G401.6 (cell line): ENCODE data around the gene CMTR1.
"Not testable (repeated sequence)": the region's sequence is repeated elsewhere in the genome, so short reads cannot be mapped to it uniquely, and the experiment has no call there.

Source experiments
- FAIRE-seq: peaks from 2 replicates; lab custom pipeline; 2012; peaks lifted over from hg19 to GRCh38; lab: Jason Lieb, UNC

The CMTR1 gene

DNA sequence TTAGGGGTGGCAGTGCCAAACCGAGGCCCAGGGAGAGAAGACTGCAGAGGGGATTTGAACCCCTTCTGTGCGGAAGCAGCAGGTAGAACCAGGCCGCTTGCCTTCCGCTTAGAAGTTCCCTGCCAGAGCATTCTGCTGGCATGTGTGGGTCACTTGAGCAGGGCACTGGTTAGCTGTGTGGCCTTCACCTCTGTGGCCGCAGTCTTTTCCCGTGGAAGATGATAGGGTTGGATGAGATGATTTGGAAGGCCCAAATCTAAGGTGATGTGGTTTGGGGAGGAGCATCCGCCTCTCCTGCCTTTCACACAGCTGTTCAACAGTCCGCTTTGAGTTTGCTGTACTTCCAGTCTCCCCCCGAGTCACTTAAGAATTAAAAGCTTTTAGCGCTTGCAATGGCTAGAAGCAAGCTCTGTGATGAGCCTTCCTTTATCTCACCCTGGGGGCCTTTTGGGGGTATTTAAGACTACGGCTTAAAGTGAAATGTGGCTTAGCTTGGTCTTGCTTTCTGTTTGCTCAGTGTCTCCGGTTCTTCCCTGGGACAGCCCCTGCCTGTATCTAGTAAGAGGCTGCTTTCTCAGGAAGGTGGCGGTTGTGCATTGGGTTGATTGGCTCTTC lies 743 bp downstream of the CMTR1 start:
- no peak for FAIRE-seq

DNA sequence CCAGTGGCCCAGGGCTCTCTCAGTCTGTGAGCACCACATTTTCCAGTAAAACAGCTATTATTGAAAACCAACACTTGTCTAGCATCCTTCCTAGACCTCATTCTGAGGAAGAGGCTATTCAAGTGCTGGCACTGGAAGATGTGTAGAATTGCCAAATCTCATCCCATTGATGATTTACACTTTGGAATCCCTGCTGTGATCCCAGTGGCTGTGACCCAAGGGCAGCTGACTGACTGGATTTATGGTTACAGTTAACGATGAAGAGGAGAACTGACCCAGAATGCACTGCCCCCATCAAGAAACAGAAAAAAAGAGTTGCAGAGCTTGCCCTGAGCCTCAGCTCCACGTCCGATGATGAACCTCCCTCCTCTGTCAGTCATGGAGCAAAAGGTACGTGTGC lies 2.4 kb downstream of the CMTR1 start:
- FAIRE-seq, result no peak

DNA sequence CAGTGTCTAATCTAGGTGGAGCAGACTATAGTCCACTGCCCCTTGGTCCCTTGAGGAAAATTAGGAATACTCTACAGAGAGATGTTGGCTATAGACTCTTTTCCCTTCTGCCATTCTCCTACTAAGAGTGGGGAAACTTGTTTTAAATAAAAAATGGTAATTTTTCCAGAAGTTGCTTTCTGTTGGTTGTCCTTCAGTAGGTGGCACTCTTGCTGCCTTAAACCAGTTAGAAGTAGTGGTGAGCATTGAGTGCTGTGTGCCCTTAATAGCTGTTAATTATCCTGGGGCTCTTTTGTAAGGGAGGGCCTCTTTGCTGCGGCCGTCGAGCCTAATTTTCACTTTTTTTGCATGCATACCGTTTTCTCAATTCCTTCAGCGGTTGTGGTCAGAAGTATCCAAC lies 2.8 kb downstream of the CMTR1 start:
- FAIRE-seq, result no peak

DNA sequence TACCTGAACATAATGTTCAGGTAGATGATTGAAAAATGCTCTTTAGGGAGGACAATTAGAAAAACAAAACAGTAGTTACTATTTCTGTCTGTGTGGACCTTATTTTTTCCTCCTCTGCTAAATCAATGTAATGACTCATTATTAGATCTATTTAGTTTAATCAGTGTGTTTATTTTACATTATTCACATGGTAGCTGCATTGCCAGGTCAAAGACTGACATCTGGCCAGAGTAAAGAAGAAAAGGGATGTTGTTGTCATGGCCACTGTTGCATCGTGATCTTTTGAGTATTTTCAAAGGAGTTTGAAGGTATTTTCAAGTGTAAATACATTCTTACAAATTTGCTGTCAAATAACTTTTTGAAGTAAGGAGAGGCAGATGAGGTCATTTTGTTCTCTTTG lies 5.9 kb downstream of the CMTR1 start:
- no peak for FAIRE-seq

DNA sequence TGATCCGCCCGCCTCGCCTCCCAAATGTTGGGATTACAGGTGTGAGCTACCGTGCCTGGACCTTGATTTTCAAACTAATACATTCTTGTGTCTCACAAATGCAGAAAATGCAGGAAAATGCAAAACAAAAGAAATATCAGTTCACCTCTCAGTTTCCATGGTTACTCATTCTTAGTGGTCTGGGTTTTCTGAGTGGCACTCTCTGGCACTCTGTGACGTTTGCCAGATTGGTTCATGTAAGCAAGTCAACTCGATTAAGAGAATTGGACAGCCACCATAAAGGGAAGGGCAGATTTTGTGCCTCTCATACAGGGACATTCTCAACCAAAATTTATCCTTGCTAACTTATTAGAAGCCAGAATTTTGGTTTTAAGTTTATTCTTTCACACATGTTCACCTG lies 8.6 kb downstream of the CMTR1 start:
- no peak for FAIRE-seq

DNA sequence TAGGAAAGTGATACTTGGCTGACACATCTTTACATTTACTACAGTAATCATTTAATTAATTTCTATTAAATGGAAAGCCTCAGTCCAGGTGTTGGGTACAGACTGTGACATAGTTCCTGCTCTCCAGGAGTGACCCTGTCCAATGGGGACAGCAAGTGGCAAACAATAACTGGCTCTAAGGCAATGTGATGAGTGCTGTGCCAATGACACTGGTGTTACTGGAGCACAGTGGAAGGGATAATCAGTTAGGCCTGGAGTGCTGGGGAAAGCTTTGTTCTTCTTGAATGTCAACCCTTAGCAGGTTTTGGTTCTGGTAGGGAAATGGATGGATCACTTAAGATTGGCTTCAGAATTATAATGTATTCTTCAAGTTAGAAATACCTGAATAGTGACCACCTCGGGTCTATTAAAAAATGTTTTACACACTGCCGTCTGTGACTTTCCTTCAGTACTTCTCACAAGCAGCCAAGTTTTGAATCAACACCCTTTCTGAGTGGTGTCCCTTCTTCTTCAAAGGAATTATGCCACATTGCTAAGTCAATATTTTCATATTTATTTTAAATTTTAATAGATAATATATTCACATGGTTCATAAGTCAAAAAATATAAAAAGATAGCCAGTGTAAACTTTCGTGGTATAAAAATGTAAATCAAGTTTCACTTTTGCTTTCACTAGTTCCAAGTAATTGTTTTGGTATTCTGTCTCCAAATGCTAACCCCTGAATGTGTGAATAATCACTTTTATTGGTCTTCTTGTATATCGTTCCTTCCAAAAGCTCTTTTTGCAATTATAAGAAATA lies 9.6 kb downstream of the CMTR1 start:
- FAIRE-seq, result no peak

DNA sequence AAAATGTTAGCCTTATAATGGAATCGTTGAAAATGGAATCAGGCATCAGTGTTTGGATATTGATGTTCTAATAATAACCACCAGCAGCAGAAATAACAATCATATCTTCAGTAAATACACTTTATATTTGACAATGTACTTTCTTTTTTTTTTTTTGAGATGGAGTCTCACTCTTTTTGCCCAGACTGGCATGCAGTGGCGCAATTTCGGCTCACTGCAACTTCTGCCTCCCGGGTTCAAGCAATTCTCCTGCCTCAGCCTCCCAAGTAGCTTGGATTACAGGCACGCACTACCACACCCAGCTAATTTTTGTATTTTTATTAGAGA lies 10.2 kb downstream of the CMTR1 start:
- not testable (repeated sequence) for FAIRE-seq

DNA sequence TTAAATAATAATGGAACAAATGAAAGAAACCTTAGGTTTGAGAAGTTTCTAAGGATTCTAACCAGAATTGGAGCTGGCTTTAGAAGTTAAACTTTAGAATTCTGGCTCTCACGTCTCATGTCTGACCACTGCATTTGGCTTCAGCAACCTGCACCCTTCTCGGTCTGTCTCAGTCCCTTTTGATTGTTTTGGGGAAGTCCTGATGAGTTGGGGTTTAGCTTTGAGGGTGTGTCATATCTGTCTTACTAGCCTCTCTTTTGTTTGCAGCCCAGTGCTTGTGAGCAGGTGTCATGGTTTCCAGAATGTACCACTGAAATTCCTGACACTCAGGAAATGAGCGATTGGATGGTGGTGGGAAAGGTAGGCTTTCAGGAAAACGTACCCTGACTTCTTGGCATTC lies 17.0 kb downstream of the CMTR1 start:
- FAIRE-seq, result no peak

DNA sequence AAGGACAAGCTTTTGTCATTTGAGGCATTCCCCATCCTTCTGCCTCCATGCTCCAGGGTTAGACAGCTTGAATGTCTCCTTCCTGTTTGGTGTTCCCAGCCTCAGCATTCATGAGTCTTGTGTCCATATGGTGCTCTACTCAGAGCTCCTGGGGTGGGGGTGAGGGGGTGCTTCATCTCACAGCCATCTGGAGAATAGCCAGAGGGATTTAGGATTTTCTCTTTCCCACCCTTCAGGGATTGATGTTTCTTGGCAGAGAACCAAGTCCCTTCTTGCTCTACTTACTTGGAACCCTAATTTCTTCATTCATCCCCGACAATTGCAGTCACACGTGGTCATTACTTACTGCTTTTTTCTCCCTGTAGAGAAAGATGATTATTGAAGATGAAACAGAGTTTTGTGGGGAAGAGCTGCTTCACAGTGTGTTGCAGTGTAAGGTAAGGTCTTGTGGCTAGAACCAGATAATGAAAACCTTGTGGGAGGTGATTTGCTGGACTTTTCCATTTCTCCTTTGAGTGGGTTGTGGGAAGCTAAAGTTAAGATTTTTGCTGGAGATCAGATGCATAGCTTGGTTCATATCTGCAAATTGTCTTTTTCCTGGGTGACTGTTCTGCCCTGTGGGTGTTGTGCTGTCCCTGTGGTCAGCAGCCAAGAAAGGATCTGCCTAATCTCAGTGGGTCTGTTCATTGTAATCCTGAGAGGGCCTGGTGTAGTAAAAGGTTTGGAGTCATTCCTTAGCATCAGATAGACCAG lies 18.6 kb downstream of the CMTR1 start:
- FAIRE-seq, result no peak

DNA sequence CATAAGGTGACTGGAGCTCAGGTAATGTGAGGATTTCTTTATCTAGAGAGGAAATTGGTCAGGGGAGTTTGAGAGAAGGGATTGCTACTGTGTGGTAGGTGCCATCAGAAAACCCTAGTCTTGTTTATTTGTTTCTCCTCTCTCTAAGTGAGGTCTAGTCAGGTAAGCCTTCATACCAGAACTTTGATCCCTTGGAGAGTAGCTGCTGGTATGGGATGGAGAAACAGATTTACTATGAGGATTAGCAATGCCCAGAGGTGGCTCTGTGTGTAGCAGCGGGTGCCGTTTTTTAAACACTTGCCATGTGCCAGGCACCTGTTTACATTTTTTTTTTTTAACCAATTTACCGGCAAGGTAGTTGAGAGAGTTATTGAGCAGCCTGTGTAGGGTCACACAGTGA lies 19.5 kb downstream of the CMTR1 start:
- FAIRE-seq, result no peak

DNA sequence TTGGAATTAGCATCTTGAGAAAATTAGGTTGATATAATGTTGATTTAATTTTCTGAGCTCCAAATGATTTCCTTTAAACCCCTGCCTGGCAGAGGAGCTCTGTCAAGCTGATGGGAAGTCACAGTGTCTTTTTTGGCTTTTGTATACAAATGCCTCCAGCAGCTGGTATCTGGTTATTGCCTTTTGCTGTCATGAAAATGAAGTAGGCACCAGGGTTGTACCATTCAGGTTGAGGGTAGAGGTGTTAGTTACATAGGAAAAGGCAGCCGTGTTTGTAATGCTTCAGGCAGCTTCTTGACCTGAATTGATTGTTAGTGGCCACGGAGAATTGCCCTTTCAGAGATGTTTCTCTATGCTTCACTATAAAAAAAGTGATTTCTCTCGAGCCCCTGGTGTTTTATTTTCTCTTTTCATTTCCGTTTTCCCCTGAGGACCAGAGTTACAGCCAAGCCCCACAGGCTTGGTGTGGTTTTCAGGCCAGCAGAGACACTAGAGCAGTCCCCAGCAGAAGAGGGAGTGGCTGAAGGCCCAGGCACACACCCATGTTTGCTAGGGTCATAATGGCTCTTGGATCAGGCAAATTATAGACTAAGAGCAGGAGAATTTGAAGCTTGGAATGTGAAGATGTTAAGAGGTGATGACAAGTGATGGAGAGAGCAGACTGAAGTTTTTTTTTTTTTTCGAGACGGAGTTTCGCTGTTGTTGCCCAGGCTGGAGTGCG lies 21.6 kb downstream of the CMTR1 start:
- no peak for FAIRE-seq

DNA sequence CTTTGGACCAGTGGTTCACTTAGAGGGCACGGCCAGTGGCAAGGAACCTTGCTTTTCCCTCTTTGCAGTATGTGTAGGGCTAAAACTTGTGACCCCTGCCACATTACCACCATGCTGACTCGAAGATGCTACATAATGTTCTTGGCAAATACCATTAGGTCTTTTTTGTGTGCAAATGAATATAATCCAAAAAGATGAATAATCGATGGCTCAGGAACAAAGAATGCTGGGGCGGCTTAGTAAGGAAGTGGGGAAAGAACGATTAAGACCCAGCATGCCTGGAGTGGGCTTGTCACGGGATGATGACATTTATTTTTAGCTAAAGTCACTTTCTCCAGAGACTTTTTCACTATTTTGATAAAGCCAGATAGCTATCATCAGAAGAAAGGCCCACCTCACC lies 23.1 kb downstream of the CMTR1 start:
- FAIRE-seq, result no peak

DNA sequence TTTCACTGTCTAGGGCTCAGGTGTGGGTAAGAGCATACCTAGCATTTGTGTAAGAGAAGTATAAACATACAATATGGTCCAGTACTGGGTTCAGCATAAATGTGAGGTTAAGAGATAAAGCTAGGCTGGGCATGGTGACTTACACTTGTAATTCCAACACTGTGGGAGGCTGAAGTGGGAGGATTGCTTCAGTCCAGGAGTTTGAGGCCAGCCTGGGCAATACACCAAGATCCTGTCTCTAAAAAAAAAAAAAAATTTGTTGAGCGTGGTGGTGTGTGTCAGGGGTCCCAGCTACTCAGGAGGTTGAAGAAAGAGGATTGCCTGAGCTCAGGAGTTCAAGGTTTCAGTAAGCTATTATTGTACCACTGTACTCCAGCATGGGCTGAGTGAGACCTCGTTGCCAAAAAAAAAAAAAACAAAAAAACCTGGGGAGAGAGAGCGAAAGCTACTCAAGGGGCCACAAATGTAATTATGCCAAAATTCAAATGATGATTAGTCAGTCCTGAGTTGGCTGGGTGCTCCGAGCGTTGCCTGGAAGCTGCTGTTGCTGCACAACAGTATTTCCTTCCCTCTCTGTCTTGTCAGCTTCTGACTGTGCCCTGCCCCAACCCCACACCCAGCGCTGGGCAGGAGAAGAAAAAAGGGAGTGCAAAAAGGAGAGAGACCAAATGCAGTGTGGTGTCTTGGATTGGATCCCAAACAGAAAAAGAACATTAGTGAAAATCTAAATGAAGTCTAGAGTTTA lies 24.0 kb downstream of the CMTR1 start:
- FAIRE-seq, result no peak

DNA sequence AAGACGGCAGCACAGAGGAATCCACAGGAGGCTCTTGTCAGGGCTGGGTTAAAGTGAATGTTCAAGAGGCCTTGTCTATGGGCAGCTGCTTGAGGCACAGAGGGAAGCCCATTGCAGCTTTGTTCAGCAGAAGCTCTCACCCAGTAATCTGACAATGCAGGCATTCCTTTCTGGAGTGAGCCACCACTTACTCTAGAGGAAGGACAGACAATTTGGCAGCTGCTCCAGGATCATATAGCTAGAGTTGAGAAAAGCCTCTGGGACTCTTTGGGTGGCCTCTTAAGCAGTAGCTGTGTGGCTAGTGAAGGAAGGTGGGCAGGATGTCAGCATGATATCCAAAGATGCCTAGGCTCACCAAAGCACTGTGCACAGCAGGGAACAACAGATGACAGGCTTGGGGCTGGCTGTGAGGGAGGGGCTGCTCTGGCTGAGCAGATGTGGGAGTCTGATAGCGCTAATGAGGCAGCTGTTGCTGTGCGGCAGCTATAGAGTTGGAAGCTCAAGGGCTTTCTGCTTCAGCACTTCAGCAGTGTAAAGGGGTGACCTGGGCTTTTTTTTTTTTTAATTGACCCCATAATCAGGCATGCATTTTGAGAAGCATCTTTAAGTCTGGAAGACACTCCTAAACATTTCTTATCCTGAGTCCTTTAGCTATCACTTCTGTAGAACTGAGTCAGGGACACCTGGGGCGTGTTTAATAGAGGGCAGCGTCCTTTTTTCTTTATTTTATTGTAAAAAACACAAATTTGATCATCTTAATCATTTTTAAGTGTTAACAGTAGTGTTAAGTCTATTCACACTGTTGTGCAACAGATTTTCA lies 27.2 kb downstream of the CMTR1 start:
- no peak for FAIRE-seq

DNA sequence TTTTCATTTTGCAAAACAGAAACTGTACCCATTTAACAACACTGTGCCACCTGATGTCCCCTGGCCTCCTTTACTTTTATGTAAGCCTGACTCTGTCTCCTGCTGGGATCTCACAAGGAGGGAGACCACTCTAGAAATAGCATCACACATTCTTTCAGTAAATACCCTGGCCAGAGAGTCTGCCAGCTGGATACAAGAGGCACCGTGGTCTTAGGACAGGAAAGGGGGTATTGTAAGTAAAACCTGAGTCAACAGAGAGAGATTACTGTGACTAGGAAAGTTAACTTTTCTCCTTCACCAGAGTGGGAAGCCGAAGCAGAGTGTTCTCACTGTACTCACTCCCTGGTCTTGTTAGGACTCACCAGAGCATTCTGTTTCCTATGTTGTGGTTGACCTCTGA lies 27.8 kb downstream of the CMTR1 start:
- FAIRE-seq, result no peak

DNA sequence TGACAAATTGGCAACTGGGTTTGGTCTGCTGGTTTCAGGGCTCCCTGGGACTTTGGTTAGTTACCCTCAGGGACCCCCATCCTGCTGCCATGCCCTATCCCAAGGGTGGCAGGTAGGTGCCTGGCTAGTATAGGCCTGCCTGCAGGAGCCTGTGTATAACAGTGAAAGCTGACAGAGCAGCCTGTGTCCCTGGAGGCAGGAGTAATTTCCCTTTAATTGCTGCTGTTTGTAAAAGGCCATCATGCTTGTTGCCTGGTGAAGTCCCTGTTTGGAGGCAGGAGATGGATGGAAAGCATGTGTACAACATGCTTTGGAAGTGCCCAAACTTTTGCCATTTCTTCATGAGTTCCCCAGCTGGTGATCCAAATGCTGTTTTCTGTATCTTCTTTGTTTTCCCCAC lies 30.1 kb downstream of the CMTR1 start:
- no peak for FAIRE-seq

DNA sequence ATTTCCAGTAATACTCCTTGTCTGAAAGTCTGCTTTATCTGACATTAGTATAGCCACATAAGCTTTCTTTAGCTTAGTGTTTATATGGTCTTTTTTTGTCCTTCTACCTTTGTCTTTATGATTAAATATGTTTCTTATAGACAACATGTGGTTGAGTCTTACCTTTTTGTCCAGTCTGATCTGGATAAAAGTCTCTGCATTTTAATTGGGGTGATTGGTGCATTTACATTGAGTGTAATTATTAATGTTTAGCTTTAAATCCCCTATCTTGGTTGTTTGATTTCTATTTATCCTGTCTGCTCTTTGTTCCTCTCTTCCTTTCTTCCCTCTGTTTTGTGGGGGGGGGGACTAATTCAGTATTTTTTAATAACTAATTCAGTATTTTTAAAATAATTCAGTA lies 34.7 kb downstream of the CMTR1 start:
- FAIRE-seq, result no peak

DNA sequence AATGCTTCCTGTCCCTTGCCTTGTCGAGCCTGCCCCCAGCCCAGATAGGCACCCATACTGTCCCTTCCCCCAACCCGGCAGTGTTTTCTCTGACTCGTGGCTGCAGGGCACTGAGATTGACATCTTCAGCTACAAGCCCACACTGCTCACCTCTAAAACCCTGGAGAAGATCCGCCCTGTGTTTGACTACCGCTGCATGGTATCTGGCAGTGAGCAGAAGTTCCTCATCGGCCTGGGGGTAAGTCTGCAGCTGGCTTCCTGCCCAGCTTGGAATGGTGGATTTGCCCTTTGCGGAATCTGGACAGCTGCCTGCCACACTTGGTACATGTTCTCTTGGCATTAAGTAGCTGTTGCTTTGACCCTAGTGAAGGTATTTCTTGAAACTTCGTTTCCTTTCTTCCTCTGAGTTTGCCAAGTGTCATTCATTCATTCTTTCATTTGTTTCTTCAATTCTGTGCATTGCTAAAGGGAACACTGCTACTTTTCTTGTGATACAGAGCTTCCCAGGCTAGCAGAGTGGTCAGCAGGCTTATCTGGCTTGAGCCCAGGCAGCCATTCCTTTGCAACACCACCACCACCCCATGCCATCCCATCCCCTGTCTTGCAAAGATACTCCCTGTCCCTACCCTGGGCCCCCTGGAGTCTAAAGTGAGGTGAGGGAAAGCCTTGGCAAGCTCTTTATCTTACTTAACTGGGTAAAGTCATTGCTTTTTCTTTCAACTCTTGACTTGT lies 40.5 kb downstream of the CMTR1 start:
- FAIRE-seq, result no peak

DNA sequence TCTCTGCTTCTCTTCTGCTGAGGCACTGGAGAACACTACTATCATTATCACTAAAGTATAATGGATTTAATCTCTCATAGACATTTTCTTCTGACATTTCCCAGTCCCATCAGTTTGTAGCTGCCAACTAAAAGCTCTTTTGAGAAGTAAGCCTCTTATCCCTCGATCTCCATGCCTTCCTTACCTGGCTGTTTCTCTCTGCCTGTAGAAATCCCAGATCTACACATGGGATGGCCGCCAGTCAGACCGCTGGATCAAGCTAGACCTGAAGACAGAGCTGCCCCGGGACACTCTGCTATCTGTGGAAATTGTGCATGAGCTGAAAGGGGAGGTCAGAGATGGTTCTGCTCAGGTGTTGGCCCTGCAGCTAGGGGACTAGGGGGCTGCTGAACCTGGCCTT lies 41.3 kb downstream of the CMTR1 start:
- no peak for FAIRE-seq

DNA sequence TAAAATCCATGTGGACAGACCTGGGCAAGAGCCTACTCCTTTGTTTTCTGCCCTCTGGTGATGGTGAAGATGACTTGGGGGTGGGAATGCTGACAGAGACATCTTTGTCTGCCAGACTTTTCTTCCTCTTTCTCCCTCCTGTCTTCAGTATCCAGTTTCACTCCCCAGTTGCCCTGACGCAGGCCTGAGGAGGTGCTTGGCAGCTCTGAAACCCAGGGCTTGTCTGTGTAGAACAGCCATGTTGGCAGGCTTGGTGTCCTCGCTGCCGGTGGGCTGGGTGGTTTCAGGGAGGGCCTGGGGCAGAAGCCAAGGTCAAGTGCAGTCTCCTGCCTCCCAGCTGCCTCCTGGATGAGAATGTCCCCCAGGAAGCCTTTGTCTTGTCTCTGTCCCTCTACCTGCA lies 44.2 kb downstream of the CMTR1 start:
- FAIRE-seq, result no peak
